Suprapubic skin (tissue), 4 donors: Measurements from ENCODE around the gene HIRA. TPM values are rescaled to one million over a fixed set of nuclear protein-coding genes. Genes with fewer than 3 reads are reported as not detected.

Experiments used
- DNase-seq, 2 donors: peaks; one replicate each; pipeline ENCODE4 v3.0.0-alpha.2; 2019; ENCODE audit warnings: low spot score in 2 of 2
- H3K27ac ChIP-seq: fragments of 200-600 bp; sonication (generic); one replicate; pipeline ENCODE4 v1.5.1; 2019
- H3K27me3 ChIP-seq: fragments of 200-600 bp; sonication (generic); one replicate; pipeline ENCODE4 v1.5.1; 2019
- H3K36me3 ChIP-seq: fragments of 200-600 bp; sonication (generic); one replicate; pipeline ENCODE4 v1.5.1; 2019
- H3K4me1 ChIP-seq: fragments of 200-600 bp; sonication (generic); one replicate; pipeline ENCODE4 v1.5.1; 2019
- H3K4me3 ChIP-seq: fragments of 200-600 bp; sonication (generic); one replicate; pipeline ENCODE4 v1.5.1; 2019; ENCODE audit warnings: mild to moderate bottlenecking
- H3K9me3 ChIP-seq: fragments of 200-600 bp; sonication (generic); one replicate; pipeline ENCODE4 v1.5.1; 2019
- EP300 ChIP-seq: sonication (generic); formaldehyde crosslinking; IDR thresholded peaks from one replicate; pipeline ENCODE4 v1.6.1; 2017; ENCODE audit warnings: antibody characterized with exemption
- POLR2A ChIP-seq, 2 donors: fragments of 450-650 bp; IDR thresholded peaks; one replicate each; pipeline ENCODE4 v1.6.1; 2017; ENCODE audit warnings: antibody characterized with exemption in 2 of 2, mild to moderate bottlenecking in 2 of 2, moderate library complexity in 2 of 2
- POLR2AphosphoS5 ChIP-seq, 3 donors: sonication (generic); formaldehyde crosslinking; IDR thresholded peaks; one replicate each; pipeline ENCODE4 v1.6.1; 2017; ENCODE audit warnings: antibody characterized with exemption in 3 of 3
- WGBS: methylation state at CpG from one replicate; pipeline ENCODE4 v1.1.5; 2018; 5-methylcytosine and 5-hydroxymethylcytosine counted together
- total RNA-seq, 4 donors: library from RNA; depleted of rRNA; stranded (reverse); fragments of >200 nt; gene quantifications; one replicate each; pipeline ENCODE4 v1.1.0, GENCODE V29; 2016
- TF ChIP-seq, protein P1 (sequence below), 2 donors: fragments of 200-600 bp in 1 of 2; fragments of 450-650 bp in 1 of 2; sonication (generic) in 1 of 2; IDR thresholded peaks; one replicate each; pipeline ENCODE4 v1.5.1; 2016 to 2019; ENCODE audit warnings: antibody characterized with exemption in 2 of 2, mild to moderate bottlenecking in 1 of 2, moderate library complexity in 1 of 2

Gene HIRA
- total RNA-seq, 4 donors from 2014 or later: 17.7 to 25.1 (median 22.5) TPM

DNA sequence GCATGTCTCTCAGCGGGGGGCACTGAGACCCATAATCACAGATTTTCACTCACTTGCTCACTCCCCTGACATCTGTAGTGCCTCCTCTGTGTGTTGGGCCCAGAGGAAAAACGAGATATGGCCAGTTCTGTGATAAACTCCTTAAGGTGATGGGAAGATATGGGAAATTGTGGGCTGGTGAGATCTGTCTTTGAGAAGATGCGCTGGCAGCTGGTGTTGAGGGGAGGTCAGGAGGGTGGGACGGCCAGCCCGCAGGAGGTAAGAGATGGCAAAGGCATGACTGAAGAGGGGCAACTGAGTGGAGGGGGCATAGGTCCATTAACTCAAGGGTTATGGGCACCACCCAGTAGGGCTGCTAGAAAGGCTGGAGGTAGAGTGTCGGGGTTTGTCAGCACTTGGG, 79.9 kb downstream of the HIRA start:
- Histone ChIP-seq H3K27me3 (no peaks in the 10 kb centered on the region), H3K9me3 (no peaks in the 10 kb centered on the region), H3K4me1 (no peaks in the 10 kb centered on the region), H3K27ac (no peak overlapping the region), H3K4me3 (no peak overlapping the region), H3K36me3 (peaks cover 98% of the 10 kb centered on the region)
- TF ChIP-seq POLR2AphosphoS5 (IDR thresholded peaks at IDR 0.05) (no peak), POLR2A (IDR thresholded peaks at IDR 0.05) (no peak), EP300 (no peak)
- TF ChIP-seq, protein P1, sequence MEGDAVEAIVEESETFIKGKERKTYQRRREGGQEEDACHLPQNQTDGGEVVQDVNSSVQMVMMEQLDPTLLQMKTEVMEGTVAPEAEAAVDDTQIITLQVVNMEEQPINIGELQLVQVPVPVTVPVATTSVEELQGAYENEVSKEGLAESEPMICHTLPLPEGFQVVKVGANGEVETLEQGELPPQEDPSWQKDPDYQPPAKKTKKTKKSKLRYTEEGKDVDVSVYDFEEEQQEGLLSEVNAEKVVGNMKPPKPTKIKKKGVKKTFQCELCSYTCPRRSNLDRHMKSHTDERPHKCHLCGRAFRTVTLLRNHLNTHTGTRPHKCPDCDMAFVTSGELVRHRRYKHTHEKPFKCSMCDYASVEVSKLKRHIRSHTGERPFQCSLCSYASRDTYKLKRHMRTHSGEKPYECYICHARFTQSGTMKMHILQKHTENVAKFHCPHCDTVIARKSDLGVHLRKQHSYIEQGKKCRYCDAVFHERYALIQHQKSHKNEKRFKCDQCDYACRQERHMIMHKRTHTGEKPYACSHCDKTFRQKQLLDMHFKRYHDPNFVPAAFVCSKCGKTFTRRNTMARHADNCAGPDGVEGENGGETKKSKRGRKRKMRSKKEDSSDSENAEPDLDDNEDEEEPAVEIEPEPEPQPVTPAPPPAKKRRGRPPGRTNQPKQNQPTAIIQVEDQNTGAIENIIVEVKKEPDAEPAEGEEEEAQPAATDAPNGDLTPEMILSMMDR (IDR thresholded peaks at IDR 0.05): no peak
- WGBS: 93% methylated on average over 6 of the region's 6 CpGs
- no peak for DNase-seq

DNA sequence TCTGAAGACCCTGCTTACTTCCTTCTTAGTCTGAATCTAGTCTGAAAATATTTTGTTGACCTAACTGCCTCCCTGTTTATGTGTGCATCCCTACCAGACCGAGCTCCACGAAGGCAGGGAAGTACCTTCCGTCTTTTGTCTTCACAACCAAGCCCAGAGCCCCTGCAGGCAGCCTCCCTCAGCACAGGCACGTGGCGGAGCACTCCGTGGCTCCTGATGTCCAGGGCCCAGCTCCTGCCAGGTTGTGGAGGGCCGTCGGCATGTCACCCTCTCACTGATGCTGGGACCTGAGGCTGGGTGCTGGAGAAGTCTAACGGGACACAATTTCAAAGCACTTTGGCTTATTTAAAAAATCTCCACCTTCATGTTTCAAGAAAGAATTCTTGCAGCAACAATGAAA, 80.6 kb downstream of the HIRA start:
- Histone ChIP-seq H3K9me3 (no peaks in the 10 kb centered on the region), H3K27me3 (no peaks in the 10 kb centered on the region), H3K4me1 (no peaks in the 10 kb centered on the region), H3K36me3 (peaks cover 97% of the 10 kb centered on the region), H3K27ac (no peak overlapping the region), H3K4me3 (no peak overlapping the region)
- TF ChIP-seq POLR2A (IDR thresholded peaks at IDR 0.05): no peak
- no peak for TF ChIP-seq EP300
- 94% methylated on average over 9 of the region's 9 CpGs for WGBS
- DNase-seq: peak in 1 of 2 donors; percentile 50

DNA sequence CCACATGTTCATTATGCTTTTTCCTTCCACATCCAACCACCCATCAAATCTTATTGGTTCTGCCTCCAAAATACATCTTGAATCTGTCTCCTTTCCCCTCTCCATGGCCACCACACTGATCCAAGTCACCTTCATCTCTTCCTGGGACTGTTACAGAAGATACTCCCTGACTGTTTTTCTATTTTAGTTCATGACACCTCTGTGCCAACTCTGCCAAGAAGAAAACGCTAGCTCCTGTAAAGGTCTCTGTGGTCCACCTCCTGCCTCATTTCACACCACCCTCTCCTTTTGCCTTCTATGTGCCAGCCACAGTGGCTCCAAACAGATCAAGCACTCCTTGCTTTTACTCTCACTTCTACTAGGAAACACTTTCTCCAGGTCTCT, 81.1 kb downstream of the HIRA start:
- Histone ChIP-seq H3K36me3 (peaks cover 97% of the 10 kb centered on the region), H3K4me1 (no peaks in the 10 kb centered on the region), H3K9me3 (no peaks in the 10 kb centered on the region), H3K27ac (no peak overlapping the region), H3K27me3 (no peaks in the 10 kb centered on the region), H3K4me3 (no peak overlapping the region)
- no peak for DNase-seq
- TF ChIP-seq, protein P1 (IDR thresholded peaks at IDR 0.05): no peak
- TF ChIP-seq POLR2A (IDR thresholded peaks at IDR 0.05) (no peak), EP300 (no peak), POLR2AphosphoS5 (IDR thresholded peaks at IDR 0.05) (no peak)
- WGBS: 91% methylated on average over 1 of the region's 1 CpG

DNA sequence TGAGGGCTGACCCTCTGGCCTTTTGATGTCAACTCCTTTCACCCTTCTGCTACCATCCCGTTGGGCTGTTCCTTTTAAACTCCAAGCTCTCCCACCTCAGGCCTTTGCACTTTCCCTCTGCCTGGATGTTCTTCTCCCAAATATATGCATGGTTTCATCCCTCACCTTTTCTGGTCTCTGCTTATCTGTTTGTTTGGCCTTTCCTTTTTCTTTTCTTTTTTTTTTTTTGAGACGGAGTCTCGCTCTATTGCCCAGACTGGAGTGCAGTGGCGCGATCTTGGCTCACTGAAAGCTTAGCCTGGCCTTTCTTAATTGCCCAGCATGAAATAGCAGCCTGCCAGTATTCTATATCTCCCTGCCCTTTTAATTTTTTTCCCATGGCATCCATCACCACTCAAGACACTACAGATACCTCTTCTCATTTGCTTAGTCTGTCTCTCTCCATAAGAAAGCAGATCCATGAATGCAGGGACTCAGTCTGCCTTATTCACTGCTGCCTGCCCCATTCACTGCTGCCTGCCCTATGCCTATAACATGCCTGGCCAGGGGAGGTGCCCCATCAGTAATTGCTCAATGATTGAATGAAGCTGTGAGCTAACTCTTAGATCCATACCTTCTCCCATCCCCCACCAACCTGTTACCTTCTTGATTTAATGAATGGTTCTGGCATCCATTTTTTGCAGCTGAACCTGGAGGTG, 81.6 kb downstream of the HIRA start:
- Histone ChIP-seq H3K4me1 (no peaks in the 10 kb centered on the region), H3K9me3 (no peaks in the 10 kb centered on the region), H3K36me3 (peaks cover 97% of the 10 kb centered on the region), H3K27ac (no peak overlapping the region), H3K4me3 (no peak overlapping the region), H3K27me3 (no peaks in the 10 kb centered on the region)
- TF ChIP-seq POLR2A (IDR thresholded peaks at IDR 0.05) (no peak), EP300 (no peak), POLR2AphosphoS5 (IDR thresholded peaks at IDR 0.05) (no peak)
- TF ChIP-seq, protein P1 (IDR thresholded peaks at IDR 0.05): no peak
- 94% methylated on average over 5 of the region's 5 CpGs for WGBS
- DNase-seq: peak in 1 of 2 donors; percentile 55

DNA sequence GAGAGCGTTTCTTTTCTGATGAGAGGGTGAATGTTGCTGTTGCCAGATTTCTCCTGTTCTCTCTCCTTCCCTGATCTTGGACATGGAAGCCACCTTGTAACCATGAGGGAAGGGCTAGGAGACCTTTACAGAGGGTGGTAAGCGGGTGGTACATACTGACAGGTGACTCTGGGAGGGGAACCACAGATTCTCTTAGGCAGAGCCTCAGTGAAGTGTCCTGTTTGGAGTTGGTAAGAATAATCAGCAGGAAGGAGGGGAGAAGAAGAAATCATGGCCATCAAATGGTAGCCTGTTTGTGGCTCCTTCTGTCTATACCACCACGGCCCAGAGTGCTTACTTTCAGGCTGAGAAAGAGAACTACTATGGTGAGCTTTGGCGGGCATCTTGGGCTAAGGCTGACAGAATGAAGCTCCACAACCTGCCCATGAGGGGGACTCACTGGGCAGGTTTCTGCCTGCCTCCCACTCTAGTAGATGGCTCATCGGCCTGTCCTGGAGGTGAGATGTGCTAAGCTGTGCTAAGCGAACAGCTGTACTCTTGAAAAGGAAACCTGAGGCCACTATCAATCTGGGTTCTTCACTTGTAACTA, 84.8 kb downstream of the HIRA start:
- H3K4me3 ChIP-seq: no peak overlapping the region
- TF ChIP-seq POLR2AphosphoS5 (IDR thresholded peaks at IDR 0.05) (no peak), POLR2A (IDR thresholded peaks at IDR 0.05) (no peak), EP300 (no peak)
- TF ChIP-seq, protein P1 (IDR thresholded peaks at IDR 0.05): no peak
- no peaks in the 10 kb centered on the region for H3K9me3 ChIP-seq
- no peak overlapping the region for H3K27ac ChIP-seq
- DNase-seq: no peak
- H3K27me3 ChIP-seq: no peaks in the 10 kb centered on the region
- no peaks in the 10 kb centered on the region for H3K4me1 ChIP-seq
- WGBS: 94% methylated on average over 6 of the region's 6 CpGs
- peaks cover 88% of the 10 kb centered on the region for H3K36me3 ChIP-seq
